GM12878 (cell line): Measurements from ENCODE around the gene P3H3. TPM values are rescaled to one million over a fixed set of nuclear protein-coding genes. Genes with fewer than 3 reads are reported as not detected.

Source experiments
- ATAC-seq: fragments of 200-7000 bp; cut with Tn5 transposase; 3 replicates; pipeline ENCODE4 v1.9.1; 2020; ENCODE audit warnings: mild to moderate bottlenecking, moderate library complexity
- BruUV-seq: library from RNA; stranded (reverse); fragments of 400-500 nt; replicated peaks from 2 replicates; lab custom pipeline; 2021; lab: Mats Ljungman, UMichigan
- CTCF ChIA-PET: fragments of 300-600 bp; sonication (Branson Sonifier 250); formaldehyde crosslinking; extraction: SDS; loops from one replicate; lab custom pipeline; 2021; ENCODE audit warnings: inconsistent platforms; lab: Yijun Ruan, JAX
- POLR2A ChIA-PET: fragments of 350-600 bp; formaldehyde crosslinking; extraction: SDS; loops from one replicate; lab custom pipeline; 2021; ENCODE audit warnings: inconsistent platforms; lab: Charles Lee
- RAD21 ChIA-PET: fragments of 300-600 bp; sonication (Branson Sonifier 250); formaldehyde crosslinking; loops from one replicate; lab custom pipeline; 2023; ENCODE audit warnings: antibody characterized with exemption; ENCODE audit not compliant: unreplicated experiment; lab: Charles Lee
- SMC1A ChIA-PET: fragments of 300-600 bp; sonication (Branson Sonifier 250); formaldehyde crosslinking; loops from one replicate; lab custom pipeline; 2023; ENCODE audit not compliant: unreplicated experiment, uncharacterized antibody; lab: Charles Lee
- DNase-seq: peaks from one replicate; pipeline ENCODE4 v3.0.0-alpha.2; 2011; ENCODE audit warnings: low read depth, low spot score
- FAIRE-seq: peaks from 3 replicates; lab custom pipeline; 2011; peaks lifted over from hg19 to GRCh38; lab: Jason Lieb, UNC
- H2AFZ ChIP-seq: 2 replicates; pipeline ENCODE4 v1.6.0; 2011; ENCODE audit warnings: low read depth, low read length, control low read depth; ENCODE audit not compliant: control insufficient read depth
- H3K27ac ChIP-seq: 2 replicates; pipeline ENCODE4 v1.5.1; 2011; ENCODE audit warnings: control low read depth; ENCODE audit not compliant: control insufficient read depth, insufficient read depth
- H3K27me3 ChIP-seq, 2 experiments: replicated peaks in 1 of 2; 2 replicates each; pipeline versions ENCODE4 v1.6.0 to v1.6.1; 2011; ENCODE audit warnings: low read length in 1 of 2; ENCODE audit not compliant: control insufficient read depth in 2 of 2, insufficient read depth in 2 of 2
- H3K36me3 ChIP-seq, 2 experiments: 2 replicates each; pipeline ENCODE4 v1.5.1; 2011; ENCODE audit warnings: low read length in 1 of 2; ENCODE audit not compliant: control insufficient read depth in 2 of 2, insufficient read depth in 2 of 2
- H3K4me1 ChIP-seq: 2 replicates; pipeline ENCODE4 v1.6.1; 2011; ENCODE audit warnings: mild to moderate bottlenecking, low read length, moderate library complexity, mixed read lengths; ENCODE audit not compliant: control insufficient read depth, insufficient read depth
- H3K4me2 ChIP-seq: 2 replicates; pipeline ENCODE4 v1.6.0; 2011; ENCODE audit warnings: control low read depth; ENCODE audit not compliant: control insufficient read depth, insufficient read depth
- H3K4me3 ChIP-seq: fragments of 200-600 bp; sonication (generic); 2 replicates; pipeline ENCODE4 v1.5.1; 2016
- H3K79me2 ChIP-seq: 2 replicates; pipeline ENCODE4 v1.6.0; 2011; ENCODE audit warnings: low read length; ENCODE audit not compliant: control insufficient read depth, insufficient read depth
- H3K9ac ChIP-seq: 2 replicates; pipeline ENCODE4 v1.8.0; 2011; ENCODE audit warnings: low read length, control low read depth, mixed read lengths; ENCODE audit not compliant: control insufficient read depth, insufficient read depth
- H3K9me3 ChIP-seq: replicated peaks from 3 replicates; pipeline ENCODE4 v1.5.1; 2011; ENCODE audit warnings: mild to moderate bottlenecking, low read length; ENCODE audit not compliant: control insufficient read depth, insufficient read depth
- H4K20me1 ChIP-seq: 2 replicates; pipeline ENCODE4 v1.6.0; 2011; ENCODE audit not compliant: control insufficient read depth, insufficient read depth
- ASH2L ChIP-seq: fragments of 300-600, 200-600 bp; sonication (generic); IDR thresholded peaks from 2 replicates; pipeline ENCODE4 v1.6.1; 2017; ENCODE audit warnings: low read depth, mild to moderate bottlenecking, borderline replicate concordance
- CBFB ChIP-seq: IDR thresholded peaks from 2 replicates; pipeline ENCODE4 v1.6.1; 2016; ENCODE audit warnings: antibody characterized with exemption, low read depth
- CHD1 ChIP-seq: IDR thresholded peaks from 2 replicates; pipeline ENCODE4 v1.6.1; 2012; ENCODE audit warnings: low read depth, low read length, improper control_type of control experiment
- EED ChIP-seq: sonication (generic); IDR thresholded peaks from 2 replicates; pipeline ENCODE4 v1.6.1; 2016; ENCODE audit warnings: antibody characterized with exemption, low read depth
- MEF2A ChIP-seq: IDR thresholded peaks from 2 replicates; pipeline ENCODE4 v1.6.1; 2011; ENCODE audit warnings: low read depth, mild to moderate bottlenecking, low read length, moderate library complexity; ENCODE audit not compliant: insufficient read depth
- SIN3A ChIP-seq: IDR thresholded peaks from 2 replicates; pipeline ENCODE4 v1.6.1; 2012; ENCODE audit warnings: low read depth, low read length, improper control_type of control experiment
- SIX5 ChIP-seq: IDR thresholded peaks from 2 replicates; pipeline ENCODE4 v1.6.1; 2011; ENCODE audit warnings: mild to moderate bottlenecking, low read depth, low read length, moderate library complexity; ENCODE audit not compliant: severe bottlenecking
- SUZ12 ChIP-seq: fragments of 200-600 bp; sonication (generic); IDR thresholded peaks from one replicate; pipeline ENCODE4 v1.6.1; 2018; ENCODE audit warnings: antibody characterized with exemption, mild to moderate bottlenecking; ENCODE audit not compliant: unreplicated experiment
- TBL1XR1 ChIP-seq: IDR thresholded peaks from 2 replicates; pipeline ENCODE4 v1.6.1; 2012; ENCODE audit warnings: low read depth, low read length, improper control_type of control experiment
- ZZZ3 ChIP-seq: IDR thresholded peaks from 2 replicates; pipeline ENCODE4 v1.6.1; 2011; ENCODE audit warnings: low read depth; ENCODE audit not compliant: control insufficient read depth, insufficient read length
- WGBS: methylation state at CpG from one replicate; pipeline ENCODE4 v1.1.6; 2016; ENCODE audit warnings: low lambda C conversion rate; ENCODE audit not compliant: insufficient replicate concordance, insufficient coverage; ENCODE audit errors: missing lambda C conversion rate; 5-methylcytosine and 5-hydroxymethylcytosine counted together
- in situ Hi-C: fragments of 300-500 bp; cut with MboI; formaldehyde crosslinking; loops from 9 replicates; pipeline ENCODE4 v1.14.3; 2018; ENCODE audit warnings: mixed read lengths
- intact Hi-C: fragments of 100-400 bp; cut with micrococcal nuclease; formaldehyde crosslinking; loops from one replicate; pipeline ENCODE4 v1.14.2; 2022; ENCODE audit not compliant: unreplicated experiment
- polyA plus RNA-seq, 11 experiments: library from polyadenylated mRNA; depleted of rRNA in 4 of 11; unstranded in 6 of 11; stranded (reverse) in 5 of 11; fragments of >200 nt; fragmentation: Nextera tagmentation in 4 of 11; fragmentation: Illumina TruSeq in 1 of 11; extraction: Ambion mirVana in 4 of 11; extraction: Trizol in 1 of 11; gene quantifications; 1 replicate in 1 of 11; 2 replicates in 10 of 11; pipeline versions ENCODE4 v1.2.1 to v1.2.3, GENCODE V29; 2011 to 2016; ENCODE audit warnings: inconsistent platforms in 2 of 11, missing spikeins in 2 of 11, low read depth in 1 of 11
- total RNA-seq, 4 experiments: library from RNA; depleted of rRNA in 3 of 4; stranded (reverse); fragments of >200 nt in 3 of 4; fragmentation: Illumina TruSeq in 1 of 4; extraction: Trizol in 1 of 4; gene quantifications; 2 replicates each; pipeline versions ENCODE4 v1.2.1 to v1.2.3, GENCODE V29; 2013 to 2021
- TF ChIP-seq, protein P1 (sequence below): IDR thresholded peaks from 2 replicates; pipeline ENCODE4 v1.6.1; 2012; ENCODE audit warnings: low read depth, low read length, improper control_type of control experiment
- TF ChIP-seq, protein P2 (sequence below), 3 experiments: IDR thresholded peaks in 2 of 3; conservative IDR thresholded peaks in 1 of 3; 2 replicates each; pipeline ENCODE4 v1.5.1; 2011; ENCODE audit warnings: low read depth in 3 of 3, low read length in 3 of 3, mild to moderate bottlenecking in 3 of 3, control low read depth in 2 of 3, moderate library complexity in 2 of 3, inconsistent platforms in 1 of 3, mixed read lengths in 1 of 3; ENCODE audit not compliant: control insufficient read depth in 2 of 3, insufficient read depth in 1 of 3; ENCODE audit errors: extremely low read depth in 1 of 3
- TF ChIP-seq, protein P3 (sequence below): IDR thresholded peaks from 2 replicates; pipeline ENCODE4 v1.6.1; 2012; ENCODE audit warnings: low read depth, low read length, improper control_type of control experiment
- TF ChIP-seq, protein P4 (sequence below): fragments of 450-650 bp; IDR thresholded peaks from 2 replicates; pipeline ENCODE4 v1.6.1; 2016; ENCODE audit warnings: mild to moderate bottlenecking
- TF ChIP-seq, protein P5 (sequence below): fragments of 450-650 bp; IDR thresholded peaks from 2 replicates; pipeline ENCODE4 v1.6.1; 2018; ENCODE audit warnings: borderline replicate concordance, mild to moderate bottlenecking; ENCODE audit not compliant: partially characterized antibody

Gene P3H3
- total and polyA plus RNA-seq, 10 of the 15 experiments (the other 5 are each of a cell fraction or from before 2014, with no cell fraction given), result 0.03 to 0.21 (median 0.05) TPM; not detected in 7

DNA sequence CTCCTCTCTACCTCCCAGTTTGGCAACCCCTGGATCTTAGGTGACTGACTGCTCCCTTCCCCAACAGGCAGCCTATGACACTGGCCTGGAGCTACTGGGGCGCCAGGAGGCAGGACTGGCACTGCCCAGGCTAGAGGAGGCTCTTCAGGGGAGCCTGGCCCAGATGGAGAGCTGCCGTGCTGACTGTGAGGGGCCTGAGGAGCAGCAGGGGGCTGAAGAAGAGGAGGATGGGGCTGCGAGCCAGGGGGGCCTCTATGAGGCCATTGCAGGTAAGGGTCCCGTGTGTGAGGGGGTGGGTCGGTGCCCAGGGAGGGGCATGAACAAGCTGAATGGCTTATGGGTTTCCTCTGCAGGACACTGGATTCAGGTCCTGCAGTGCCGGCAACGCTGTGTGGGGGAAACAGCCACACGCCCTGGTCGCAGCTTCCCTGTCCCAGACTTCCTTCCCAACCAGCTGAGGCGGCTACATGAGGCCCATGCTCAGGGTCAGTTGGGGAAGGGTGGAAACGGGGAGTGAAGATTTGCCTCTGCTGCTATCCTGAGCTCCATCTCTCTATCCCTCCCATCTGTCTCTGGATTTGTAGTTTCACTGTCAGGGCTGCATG lies 2.2 kb downstream of the P3H3 start:
- POLR2A ChIA-PET, result interaction anchor here (0.8 to 0.9 kb wide), 3 partner anchors 12 to 71 kb away, joined by 3 to 4 read pairs (median 4); partner anchors contain the start of gene USP5
- Histone ChIP-seq H3K4me3 (no peak overlapping the region), H4K20me1 (no peaks in the 10 kb centered on the region), H3K9ac (no peak overlapping the region), H3K36me3 (no peaks in the 10 kb centered on the region), H3K27ac (no peak overlapping the region), H3K4me1 (peaks cover 4% of the 10 kb centered on the region), H3K79me2 (no peaks in the 10 kb centered on the region), H3K27me3 (peaks cover 17 to 24% of the 10 kb centered on the region in 2 experiments), H3K4me2 (no peak overlapping the region), H3K9me3 (no peaks in the 10 kb centered on the region), H2AFZ (no peak overlapping the region)
- no peak for FAIRE-seq
- intact Hi-C loops (no loop called here), in situ Hi-C loops (no loop called here)
- WGBS, result 45% methylated on average over 11 of the region's 11 CpGs
- RAD21 ChIA-PET, result interaction anchor here (0.6 to 3.0 kb wide), 3 partner anchors 9 to 77 kb away, joined by 3 to 14 read pairs (median 5); partner anchors contain the start of genes GPR162 and MLF2
- no peak for ATAC-seq
- CTCF ChIA-PET, result interaction anchor here (0.6 to 2.3 kb wide), 6 partner anchors 9 to 78 kb away, joined by 3 to 14 read pairs (median 4); partner anchors contain the start of genes MLF2 and SPSB2
- DNase-seq, result no peak
- no TSS peak for BruUV-seq
- SMC1A ChIA-PET, result interaction anchor here (0.7 to 1.1 kb wide), 2 partner anchors 77 to 205 kb away, joined by 3 read pairs; partner anchors contain the start of gene MLF2
- TF ChIP-seq EED, result no peak
- no peak for TF ChIP-seq CBFB
- no peak for TF ChIP-seq TBL1XR1
- no peak for TF ChIP-seq SIX5
- TF ChIP-seq, protein P1, sequence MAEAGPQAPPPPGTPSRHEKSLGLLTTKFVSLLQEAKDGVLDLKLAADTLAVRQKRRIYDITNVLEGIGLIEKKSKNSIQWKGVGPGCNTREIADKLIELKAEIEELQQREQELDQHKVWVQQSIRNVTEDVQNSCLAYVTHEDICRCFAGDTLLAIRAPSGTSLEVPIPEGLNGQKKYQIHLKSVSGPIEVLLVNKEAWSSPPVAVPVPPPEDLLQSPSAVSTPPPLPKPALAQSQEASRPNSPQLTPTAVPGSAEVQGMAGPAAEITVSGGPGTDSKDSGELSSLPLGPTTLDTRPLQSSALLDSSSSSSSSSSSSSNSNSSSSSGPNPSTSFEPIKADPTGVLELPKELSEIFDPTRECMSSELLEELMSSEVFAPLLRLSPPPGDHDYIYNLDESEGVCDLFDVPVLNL, result no peak
- no peak for TF ChIP-seq CHD1
- TF ChIP-seq, protein P2, sequence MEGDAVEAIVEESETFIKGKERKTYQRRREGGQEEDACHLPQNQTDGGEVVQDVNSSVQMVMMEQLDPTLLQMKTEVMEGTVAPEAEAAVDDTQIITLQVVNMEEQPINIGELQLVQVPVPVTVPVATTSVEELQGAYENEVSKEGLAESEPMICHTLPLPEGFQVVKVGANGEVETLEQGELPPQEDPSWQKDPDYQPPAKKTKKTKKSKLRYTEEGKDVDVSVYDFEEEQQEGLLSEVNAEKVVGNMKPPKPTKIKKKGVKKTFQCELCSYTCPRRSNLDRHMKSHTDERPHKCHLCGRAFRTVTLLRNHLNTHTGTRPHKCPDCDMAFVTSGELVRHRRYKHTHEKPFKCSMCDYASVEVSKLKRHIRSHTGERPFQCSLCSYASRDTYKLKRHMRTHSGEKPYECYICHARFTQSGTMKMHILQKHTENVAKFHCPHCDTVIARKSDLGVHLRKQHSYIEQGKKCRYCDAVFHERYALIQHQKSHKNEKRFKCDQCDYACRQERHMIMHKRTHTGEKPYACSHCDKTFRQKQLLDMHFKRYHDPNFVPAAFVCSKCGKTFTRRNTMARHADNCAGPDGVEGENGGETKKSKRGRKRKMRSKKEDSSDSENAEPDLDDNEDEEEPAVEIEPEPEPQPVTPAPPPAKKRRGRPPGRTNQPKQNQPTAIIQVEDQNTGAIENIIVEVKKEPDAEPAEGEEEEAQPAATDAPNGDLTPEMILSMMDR (IDR thresholded peaks at IDR 0.05 in 2 of 3, conservative IDR thresholded peaks at IDR 0.05 in 1 of 3; ENCODE audit: control insufficient read depth in 2 of 3, extremely low read depth in 1 of 3, insufficient read depth in 1 of 3, low read depth in 3 of 3, low read length in 3 of 3), result no peak
- TF ChIP-seq ZZZ3, result no peak
- no peak for TF ChIP-seq SIN3A
- TF ChIP-seq, protein P3, sequence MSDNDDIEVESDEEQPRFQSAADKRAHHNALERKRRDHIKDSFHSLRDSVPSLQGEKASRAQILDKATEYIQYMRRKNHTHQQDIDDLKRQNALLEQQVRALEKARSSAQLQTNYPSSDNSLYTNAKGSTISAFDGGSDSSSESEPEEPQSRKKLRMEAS, result no peak
- TF ChIP-seq ASH2L, result no peak
- TF ChIP-seq MEF2A, result no peak
- TF ChIP-seq, protein P4, sequence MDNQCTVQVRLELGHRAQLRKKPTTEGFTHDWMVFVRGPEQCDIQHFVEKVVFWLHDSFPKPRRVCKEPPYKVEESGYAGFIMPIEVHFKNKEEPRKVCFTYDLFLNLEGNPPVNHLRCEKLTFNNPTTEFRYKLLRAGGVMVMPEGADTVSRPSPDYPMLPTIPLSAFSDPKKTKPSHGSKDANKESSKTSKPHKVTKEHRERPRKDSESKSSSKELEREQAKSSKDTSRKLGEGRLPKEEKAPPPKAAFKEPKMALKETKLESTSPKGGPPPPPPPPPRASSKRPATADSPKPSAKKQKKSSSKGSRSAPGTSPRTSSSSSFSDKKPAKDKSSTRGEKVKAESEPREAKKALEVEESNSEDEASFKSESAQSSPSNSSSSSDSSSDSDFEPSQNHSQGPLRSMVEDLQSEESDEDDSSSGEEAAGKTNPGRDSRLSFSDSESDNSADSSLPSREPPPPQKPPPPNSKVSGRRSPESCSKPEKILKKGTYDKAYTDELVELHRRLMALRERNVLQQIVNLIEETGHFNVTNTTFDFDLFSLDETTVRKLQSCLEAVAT, result no peak
- TF ChIP-seq SUZ12, result no peak
- TF ChIP-seq, protein P5, sequence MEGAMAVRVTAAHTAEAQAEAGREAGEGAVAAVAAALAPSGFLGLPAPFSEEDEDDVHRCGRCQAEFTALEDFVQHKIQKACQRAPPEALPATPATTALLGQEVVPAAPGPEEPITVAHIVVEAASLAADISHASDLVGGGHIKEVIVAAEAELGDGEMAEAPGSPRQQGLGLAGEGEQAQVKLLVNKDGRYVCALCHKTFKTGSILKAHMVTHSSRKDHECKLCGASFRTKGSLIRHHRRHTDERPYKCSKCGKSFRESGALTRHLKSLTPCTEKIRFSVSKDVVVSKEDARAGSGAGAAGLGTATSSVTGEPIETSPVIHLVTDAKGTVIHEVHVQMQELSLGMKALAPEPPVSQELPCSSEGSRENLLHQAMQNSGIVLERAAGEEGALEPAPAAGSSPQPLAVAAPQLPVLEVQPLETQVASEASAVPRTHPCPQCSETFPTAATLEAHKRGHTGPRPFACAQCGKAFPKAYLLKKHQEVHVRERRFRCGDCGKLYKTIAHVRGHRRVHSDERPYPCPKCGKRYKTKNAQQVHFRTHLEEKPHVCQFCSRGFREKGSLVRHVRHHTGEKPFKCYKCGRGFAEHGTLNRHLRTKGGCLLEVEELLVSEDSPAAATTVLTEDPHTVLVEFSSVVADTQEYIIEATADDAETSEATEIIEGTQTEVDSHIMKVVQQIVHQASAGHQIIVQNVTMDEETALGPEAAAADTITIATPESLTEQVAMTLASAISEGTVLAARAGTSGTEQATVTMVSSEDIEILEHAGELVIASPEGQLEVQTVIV, result no peak
